ENCODE measurements around the gene RGMA.

DNA sequence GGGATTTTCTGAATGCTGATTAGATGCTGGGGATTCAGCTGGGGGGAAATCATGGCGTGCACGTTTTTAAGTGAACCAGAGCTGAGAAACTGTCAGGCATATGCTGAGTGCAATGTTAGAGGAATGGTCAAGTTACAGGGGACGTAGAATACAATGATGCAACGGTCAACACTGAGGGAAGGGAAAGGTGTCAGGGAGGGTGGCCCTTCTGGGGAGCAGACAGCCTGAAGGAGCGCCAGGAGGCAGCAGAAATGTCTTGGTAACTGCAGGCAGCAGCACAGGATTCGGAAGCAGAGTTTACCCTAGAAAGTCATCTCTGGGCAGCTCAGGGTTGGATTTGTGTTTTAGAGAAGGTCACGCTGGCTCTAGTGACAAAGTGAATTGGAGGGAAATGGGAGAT is 47.6 kb upstream of the RGMA start:
- TF ChIP-seq, protein P1, sequence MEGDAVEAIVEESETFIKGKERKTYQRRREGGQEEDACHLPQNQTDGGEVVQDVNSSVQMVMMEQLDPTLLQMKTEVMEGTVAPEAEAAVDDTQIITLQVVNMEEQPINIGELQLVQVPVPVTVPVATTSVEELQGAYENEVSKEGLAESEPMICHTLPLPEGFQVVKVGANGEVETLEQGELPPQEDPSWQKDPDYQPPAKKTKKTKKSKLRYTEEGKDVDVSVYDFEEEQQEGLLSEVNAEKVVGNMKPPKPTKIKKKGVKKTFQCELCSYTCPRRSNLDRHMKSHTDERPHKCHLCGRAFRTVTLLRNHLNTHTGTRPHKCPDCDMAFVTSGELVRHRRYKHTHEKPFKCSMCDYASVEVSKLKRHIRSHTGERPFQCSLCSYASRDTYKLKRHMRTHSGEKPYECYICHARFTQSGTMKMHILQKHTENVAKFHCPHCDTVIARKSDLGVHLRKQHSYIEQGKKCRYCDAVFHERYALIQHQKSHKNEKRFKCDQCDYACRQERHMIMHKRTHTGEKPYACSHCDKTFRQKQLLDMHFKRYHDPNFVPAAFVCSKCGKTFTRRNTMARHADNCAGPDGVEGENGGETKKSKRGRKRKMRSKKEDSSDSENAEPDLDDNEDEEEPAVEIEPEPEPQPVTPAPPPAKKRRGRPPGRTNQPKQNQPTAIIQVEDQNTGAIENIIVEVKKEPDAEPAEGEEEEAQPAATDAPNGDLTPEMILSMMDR (IDR thresholded peaks at IDR 0.05), result no peak
- TF ChIP-seq POLR2A (IDR thresholded peaks at IDR 0.05), result no peak

Data from right lobe of liver (tissue), 4 donors.